Common myeloid progenitor, CD34-positive (primary cell): Measurements from ENCODE around the gene CREB3.

ENCODE experiments used
- CTCF ChIA-PET: fragments of 350-600 bp; sonication (Branson Sonifier 250); formaldehyde crosslinking; loops from one replicate; lab custom pipeline; 2021; ENCODE audit warnings: antibody characterized with exemption; lab: Charles Lee
- POLR2A ChIA-PET: fragments of 350-600 bp; sonication (Branson Sonifier 250); formaldehyde crosslinking; loops from one replicate; lab custom pipeline; 2021; ENCODE audit warnings: antibody characterized with exemption; lab: Charles Lee
- DNase-seq, 3 donors: peaks; one replicate each; pipeline versions ENCODE4 v3.0.0 to v3.0.0-alpha.2; 2013
- H3K27ac ChIP-seq, 2 experiments: 1 replicate in 1 of 2; 2 replicates in 1 of 2; pipeline ENCODE4 v1.7.0; 2013; ENCODE audit warnings: inconsistent platforms in 2 of 2, low read length in 2 of 2, mild to moderate bottlenecking in 2 of 2, low read depth in 1 of 2, moderate library complexity in 1 of 2; ENCODE audit not compliant: severe bottlenecking in 2 of 2, insufficient read depth in 1 of 2, poor library complexity in 1 of 2
- H3K27me3 ChIP-seq, 5 experiments: replicated peaks in 2 of 5; 1 replicate in 3 of 5; 2 replicates in 2 of 5; pipeline versions ENCODE4 v1.6.1 to v1.7.0; 2013; ENCODE audit warnings: low read length in 4 of 5, mild to moderate bottlenecking in 2 of 5, moderate library complexity in 2 of 5, inconsistent platforms in 1 of 5; ENCODE audit not compliant: insufficient read depth in 5 of 5, control insufficient read depth in 4 of 5
- H3K36me3 ChIP-seq, 4 experiments: 1 replicate in 2 of 4; 2 replicates in 2 of 4; pipeline versions ENCODE4 v1.6.1 to v1.7.0; 2013; ENCODE audit warnings: low read length in 3 of 4, control low read depth in 1 of 4, mild to moderate bottlenecking in 1 of 4; ENCODE audit not compliant: control insufficient read depth in 4 of 4, insufficient read depth in 4 of 4
- H3K4me1 ChIP-seq, 4 experiments: 1 replicate in 3 of 4; 2 replicates in 1 of 4; pipeline versions ENCODE4 v1.6.1 to v1.7.1; 2013; ENCODE audit warnings: low read length in 3 of 4, mild to moderate bottlenecking in 3 of 4, control low read depth in 1 of 4, inconsistent platforms in 1 of 4, moderate library complexity in 1 of 4; ENCODE audit not compliant: control insufficient read depth in 4 of 4, insufficient read depth in 4 of 4; ENCODE audit errors: control extremely low read depth in 1 of 4
- H3K4me3 ChIP-seq, 7 experiments: 1 replicate in 4 of 7; 2 replicates in 3 of 7; pipeline versions ENCODE4 v1.5.1 to v1.7.0; 2013; ENCODE audit warnings: mild to moderate bottlenecking in 7 of 7, low read length in 6 of 7, moderate library complexity in 6 of 7, inconsistent platforms in 2 of 7, low read depth in 2 of 7, control low read depth in 1 of 7; ENCODE audit not compliant: insufficient read depth in 4 of 7, control insufficient read depth in 1 of 7; ENCODE audit errors: extremely low read depth in 1 of 7
- H3K9me3 ChIP-seq, 5 experiments: 1 replicate in 4 of 5; 2 replicates in 1 of 5; pipeline versions ENCODE4 v1.6.1 to v1.7.1; 2013; ENCODE audit warnings: low read length in 4 of 5, mild to moderate bottlenecking in 2 of 5, inconsistent platforms in 1 of 5, low read depth in 1 of 5, moderate library complexity in 1 of 5; ENCODE audit not compliant: control insufficient read depth in 4 of 5, insufficient read depth in 2 of 5; ENCODE audit errors: control extremely low read depth in 1 of 5
- WGBS: methylation state at CpG from one replicate; pipeline ENCODE4 v1.1.5; 2013; ENCODE audit not compliant: insufficient coverage; 5-methylcytosine and 5-hydroxymethylcytosine counted together

CREB3 gene

GRCh38 chr9:35691334-35691650 is 41.2 kb upstream of the CREB3 start:
- DNase-seq = peak in 2 of 3 donors; percentile 11 to 25
- H3K4me1 ChIP-seq = peaks cover 0 to 19% (median 18%) of the 10 kb centered on the region in 4 experiments
- ChIA-PET POLR2A (interaction anchor here (0.6 to 1.4 kb wide), 3 partner anchors 17 to 34 kb away, joined by 3 read pairs; no protein-coding TSS in a partner anchor), CTCF (interaction anchor here (0.7 to 8.3 kb wide), 17 partner anchors 9 to 76 kb away, joined by 3 to 86 read pairs (median 3); partner anchors contain the start of genes ARHGEF39, CCDC107 and RMRP)
- WGBS = 16% methylated on average over 10 of the region's 10 CpGs
- no peaks in the 10 kb centered on the region for H3K27me3 ChIP-seq
- H3K27ac ChIP-seq = peak overlapping the region in 1 of 2 experiments; percentile 43
- peaks cover 3 to 9% (median 6%) of the 10 kb centered on the region in 4 experiments for H3K36me3 ChIP-seq
- no peaks in the 10 kb centered on the region for H3K9me3 ChIP-seq
- peak overlapping the region; percentile 52 to 87 (median 74) for H3K4me3 ChIP-seq

DNA sequence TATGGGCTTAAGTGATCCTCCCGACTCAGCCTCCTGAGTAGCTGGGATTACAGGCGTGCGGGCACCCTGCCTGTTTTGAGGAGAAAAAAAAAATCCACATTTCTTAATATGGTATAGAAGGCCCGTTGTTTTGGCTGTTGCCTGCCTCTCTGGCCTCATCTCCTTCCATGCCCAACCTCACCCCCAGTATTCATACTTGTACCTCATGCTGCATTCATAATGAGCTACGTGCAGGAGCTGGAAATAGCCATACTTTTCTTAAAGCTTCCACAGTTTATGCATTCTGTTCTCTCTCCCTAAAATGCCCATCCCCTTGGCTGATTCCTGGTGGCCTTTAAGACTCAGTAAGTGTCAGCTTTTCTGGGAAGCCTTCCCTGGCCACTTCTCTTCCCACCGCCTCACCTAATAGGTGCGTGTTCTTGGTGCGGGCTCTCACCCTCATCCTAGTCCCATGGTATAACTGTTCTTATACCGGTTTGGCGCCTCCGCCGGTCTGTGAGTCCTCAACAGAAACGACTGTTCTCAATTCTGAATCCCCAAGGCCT is 40.6 kb upstream of the CREB3 start:
- CTCF ChIA-PET = interaction anchor here (0.7 to 8.3 kb wide), 18 partner anchors 9 to 76 kb away, joined by 3 to 86 read pairs (median 3); partner anchors contain the start of genes ARHGEF39, CCDC107 and RMRP
- WGBS = 100% methylated on average over 5 of the region's 13 CpGs
- Histone ChIP-seq H3K4me1 (peaks cover 0 to 19% (median 18%) of the 10 kb centered on the region in 4 experiments), H3K9me3 (no peaks in the 10 kb centered on the region), H3K27me3 (no peaks in the 10 kb centered on the region), H3K36me3 (peaks cover 8 to 14% (median 10%) of the 10 kb centered on the region in 4 experiments), H3K4me3 (peak overlapping the region in 1 of 7 experiments; percentile 85), H3K27ac (no peak overlapping the region)
- POLR2A ChIA-PET = interaction anchor here (0.6 to 0.7 kb wide), 2 partner anchors 21 to 33 kb away, joined by 3 read pairs; no protein-coding TSS in a partner anchor
- DNase-seq = no peak

- ChIA-PET CTCF (interaction anchor here (1.1 to 8.3 kb wide), 30 partner anchors 8 to 183 kb away, joined by 3 to 86 read pairs (median 10); partner anchors contain the start of genes ARHGEF39, CA9, CCDC107 and CREB3), POLR2A (interaction anchor here (0.6 to 1.5 kb wide), 2 partner anchors 38 to 120 kb away, joined by 3 to 4 read pairs; partner anchors contain the start of genes CCDC107 and RMRP)
- no peaks in the 10 kb centered on the region for H3K9me3 ChIP-seq
- H3K27ac ChIP-seq = no peak overlapping the region
- no peak for DNase-seq
- H3K36me3 ChIP-seq = peaks cover 35 to 56% (median 50%) of the 10 kb centered on the region in 4 experiments
- WGBS = 100% methylated on average over 1 of the region's 3 CpGs
- no peak overlapping the region for H3K4me3 ChIP-seq
- no peaks in the 10 kb centered on the region for H3K27me3 ChIP-seq
- H3K4me1 ChIP-seq = peaks cover 0 to 6% (median 4%) of the 10 kb centered on the region in 4 experiments
These were observed 36.5 kb upstream of the CREB3 start for GRCh38 chr9:35695943-35696401.

- ChIA-PET CTCF (interaction anchor here (1.1 to 8.3 kb wide), 31 partner anchors 8 to 182 kb away, joined by 3 to 86 read pairs (median 9); partner anchors contain the start of genes ARHGEF39, CA9, CCDC107 and CREB3), POLR2A (interaction anchor here (1.5 kb wide), 1 partner anchor 39 kb away, joined by 3 read pairs; the partner anchor contains the start of genes CCDC107 and RMRP)
- Histone ChIP-seq H3K36me3 (peaks cover 37 to 63% (median 56%) of the 10 kb centered on the region in 4 experiments), H3K4me1 (no peaks in the 10 kb centered on the region), H3K4me3 (no peak overlapping the region), H3K9me3 (no peaks in the 10 kb centered on the region), H3K27ac (no peak overlapping the region), H3K27me3 (no peaks in the 10 kb centered on the region)
- WGBS = 61% methylated on average over 7 of the region's 9 CpGs
- DNase-seq = peak; percentile 38 to 48 (median 46)
These were observed 35.8 kb upstream of the CREB3 start for GRCh38 chr9:35696520-35697215.

DNA sequence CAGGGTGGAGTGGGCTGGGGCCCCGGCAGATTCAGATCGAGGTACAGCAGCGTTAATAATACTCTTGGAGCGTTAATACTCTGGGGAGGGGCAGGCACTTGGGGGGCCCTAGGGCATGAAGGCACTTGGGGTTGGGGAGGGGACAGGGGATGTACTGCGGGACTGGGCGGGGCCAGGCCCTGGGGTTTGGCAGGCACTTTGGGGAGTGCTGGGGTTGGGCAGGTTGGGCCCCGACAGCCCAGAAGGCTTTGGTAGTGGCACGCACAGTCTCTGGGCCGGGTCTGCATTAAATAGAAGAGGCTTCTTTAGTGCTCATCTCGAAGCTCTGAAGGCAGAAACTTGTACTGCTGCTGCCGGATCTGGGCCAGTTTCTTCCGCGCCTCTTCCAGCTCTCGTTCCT is 35.0 kb upstream of the CREB3 start:
- CTCF ChIA-PET = interaction anchor here (0.8 to 8.3 kb wide), 19 partner anchors 9 to 129 kb away, joined by 3 to 86 read pairs (median 16); partner anchors contain the start of genes ARHGEF39, CA9, CCDC107 and CREB3
- WGBS = 93% methylated on average over 11 of the region's 14 CpGs

GRCh38 chr9:35698231-35698630 is 34.2 kb upstream of the CREB3 start:
- ChIA-PET POLR2A (interaction anchor here (0.6 kb wide), 1 partner anchor 10 kb away, joined by 3 read pairs; no protein-coding TSS in a partner anchor), CTCF (interaction anchor here (0.8 to 8.3 kb wide), 9 partner anchors 9 to 128 kb away, joined by 3 to 86 read pairs (median 37); partner anchors contain the start of genes CCDC107, CREB3, RMRP and TLN1)
- WGBS = 99% methylated on average over 5 of the region's 5 CpGs
- H3K36me3 ChIP-seq = peaks cover 46 to 76% (median 69%) of the 10 kb centered on the region in 4 experiments
- no peaks in the 10 kb centered on the region for H3K27me3 ChIP-seq
- no peaks in the 10 kb centered on the region for H3K9me3 ChIP-seq
- H3K27ac ChIP-seq = no peak overlapping the region
- DNase-seq = no peak
- no peaks in the 10 kb centered on the region for H3K4me1 ChIP-seq
- no peak overlapping the region for H3K4me3 ChIP-seq

More for the DNA sequence above, 35.0 kb upstream of the CREB3 start:
- H3K4me1 ChIP-seq = no peaks in the 10 kb centered on the region
- no peak for DNase-seq
- no peak overlapping the region for H3K27ac ChIP-seq
- H3K9me3 ChIP-seq = no peaks in the 10 kb centered on the region
- peaks cover 44 to 69% (median 62%) of the 10 kb centered on the region in 4 experiments for H3K36me3 ChIP-seq
- no peak overlapping the region for H3K4me3 ChIP-seq
- H3K27me3 ChIP-seq = no peaks in the 10 kb centered on the region
- POLR2A ChIA-PET = interaction anchor here (1.5 kb wide), 1 partner anchor 39 kb away, joined by 3 read pairs; the partner anchor contains the start of genes CCDC107 and RMRP
